ENCODE data around the gene CBFB.
A peak's percentile ranks its signal among the peaks of the same experiment; 100 is the strongest.

CBFB gene

GRCh38 chr16:67022531-67023214 is 6.3 kb upstream of the CBFB start:
- TF ChIP-seq CTCF (IDR thresholded peaks at IDR 0.05; ENCODE audit: low read depth, low read length): no peak
- DNase-seq (ENCODE audit: low read depth, low spot score): peak; percentile 14
- in situ Hi-C loops (cut with HindIII; ENCODE audit: low sequenced_read_pairs): no loop called here
- H3K4me3 ChIP-seq (ENCODE audit: low read depth, low read length): no peak overlapping the region

GRCh38 chr16:67023689-67024088 is 5.3 kb upstream of the CBFB start:
- in situ Hi-C loops (cut with HindIII; ENCODE audit: low sequenced_read_pairs): no loop called here
- DNase-seq (ENCODE audit: low read depth, low spot score): no peak
- TF ChIP-seq CTCF (IDR thresholded peaks at IDR 0.05; ENCODE audit: low read depth, low read length): no peak

GRCh38 chr16:67024384-67025209 is 4.4 kb upstream of the CBFB start:
- TF ChIP-seq CTCF (IDR thresholded peaks at IDR 0.05; ENCODE audit: low read depth, low read length): no peak
- in situ Hi-C loops (cut with HindIII; ENCODE audit: low sequenced_read_pairs): no loop called here
- no peak overlapping the region for H3K4me3 ChIP-seq (ENCODE audit: low read depth, low read length)
- no peak for DNase-seq (ENCODE audit: low read depth, low spot score)

More at GRCh38 chr16:67023689-67024088, 5.3 kb upstream of the CBFB start:
- H3K4me3 ChIP-seq (ENCODE audit: low read depth, low read length): no peak overlapping the region

- in situ Hi-C loops (cut with HindIII; ENCODE audit: low sequenced_read_pairs): no loop called here
- DNase-seq (ENCODE audit: low read depth, low spot score): no peak
- TF ChIP-seq CTCF (IDR thresholded peaks at IDR 0.05; ENCODE audit: low read depth, low read length): no peak
- H3K4me3 ChIP-seq (ENCODE audit: low read depth, low read length): no peak overlapping the region
Measured at GRCh38 chr16:67025210-67025550, 3.8 kb upstream of the CBFB start.

- no peak overlapping the region for H3K4me3 ChIP-seq (ENCODE audit: low read depth, low read length)
- TF ChIP-seq CTCF (IDR thresholded peaks at IDR 0.05; ENCODE audit: low read depth, low read length): no peak
- in situ Hi-C loops (cut with HindIII; ENCODE audit: low sequenced_read_pairs): no loop called here
- DNase-seq (ENCODE audit: low read depth, low spot score): no peak
Measured at GRCh38 chr16:67026570-67026969, 2.4 kb upstream of the CBFB start.

- no peak for TF ChIP-seq CTCF (IDR thresholded peaks at IDR 0.05; ENCODE audit: low read depth, low read length)
- no peak for DNase-seq (ENCODE audit: low read depth, low spot score)
- in situ Hi-C loops (cut with HindIII; ENCODE audit: low sequenced_read_pairs): no loop called here
- H3K4me3 ChIP-seq (ENCODE audit: low read depth, low read length): no peak overlapping the region
Measured at GRCh38 chr16:67027046-67027445, 1.9 kb upstream of the CBFB start.
